Activated T-cell treated with anti-CD3 and anti-CD28 coated beads for 1 hour (primary cell): ENCODE measurements around the gene TSEN2.

ENCODE experiments used
- DNase-seq: peaks from one replicate; pipeline ENCODE4 v3.0.0-alpha.2; 2020; ENCODE audit warnings: low read depth

Gene TSEN2

GRCh38 chr3:12553921-12554391 is 69.7 kb downstream of the TSEN2 start:
- no peak for DNase-seq

GRCh38 chr3:12556314-12556689 is 72.0 kb downstream of the TSEN2 start:
- DNase-seq = no peak

DNA sequence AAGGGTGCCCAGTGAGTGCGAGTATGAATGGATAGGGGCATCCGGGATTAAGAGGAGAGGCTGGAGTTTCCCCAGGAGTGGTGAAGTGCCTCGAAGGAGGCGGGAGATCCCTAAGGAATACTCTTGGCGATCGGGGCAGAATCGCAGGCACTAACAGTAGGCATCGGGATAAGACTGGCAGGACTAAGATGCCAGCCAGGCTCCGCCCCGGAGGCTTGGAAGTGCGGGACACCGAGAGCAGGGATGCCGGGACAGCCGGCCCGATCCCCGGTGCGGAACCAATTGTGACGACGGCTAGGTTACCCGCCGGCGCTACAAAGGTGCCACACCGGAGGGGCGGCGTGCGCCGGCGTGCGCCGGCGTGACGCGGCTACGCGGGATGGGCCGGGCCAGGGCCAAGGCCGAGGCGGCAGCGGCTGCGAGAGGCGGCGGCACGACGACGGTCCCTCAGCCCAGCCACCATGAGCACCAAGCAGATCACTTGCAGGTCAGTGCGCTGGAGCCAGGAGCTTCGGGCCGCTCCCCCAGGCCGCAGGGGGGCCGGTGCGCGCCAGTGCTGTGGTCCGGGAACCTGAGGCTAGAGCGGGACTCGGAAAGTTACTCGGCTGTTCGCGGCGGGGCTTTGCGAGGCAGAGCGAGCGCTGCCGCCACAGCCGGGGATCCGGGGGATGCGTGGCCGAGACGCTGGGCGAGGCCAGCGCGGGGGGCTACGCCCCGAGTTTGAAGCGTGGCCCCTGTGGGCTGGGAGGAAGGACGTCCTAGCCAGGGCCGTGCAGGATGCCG is 72.6 kb downstream of the TSEN2 start, which contains the start of gene MKRN2:
MKRN2 (plus strand) TSS at position 398 of the 783 bp plus-strand sequence; CDS start at position 462, 64 bp downstream.
- DNase-seq = peak; percentile 79

DNA sequence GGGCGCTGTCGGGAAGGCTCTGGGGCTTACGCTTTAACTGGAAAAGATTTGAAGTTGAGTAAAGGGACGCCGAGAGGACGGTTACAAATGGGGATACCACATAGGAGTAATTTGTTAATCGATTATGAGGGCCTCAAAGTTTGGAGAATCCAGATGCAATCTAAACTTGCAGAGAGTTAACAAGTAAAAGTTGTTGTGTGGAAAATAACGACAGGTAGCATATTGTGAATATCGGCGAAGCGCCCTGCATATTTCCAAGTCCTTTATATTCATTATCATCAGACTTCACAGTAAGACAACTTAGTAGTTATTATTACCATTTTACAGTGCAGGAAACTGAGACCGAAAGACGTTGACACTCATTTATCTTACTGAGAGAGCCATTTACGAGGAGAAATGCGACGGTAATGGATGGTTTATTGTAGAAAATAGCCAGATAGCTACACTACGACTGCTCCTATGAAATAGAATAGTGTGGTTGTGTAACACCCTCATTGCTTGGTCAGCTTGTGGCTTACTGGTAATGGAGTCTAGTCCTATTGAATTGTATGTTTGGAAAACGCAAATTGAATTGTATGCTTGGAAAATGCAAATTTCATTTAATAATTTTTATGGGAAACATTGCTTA is 73.3 kb downstream of the TSEN2 start:
- no peak for DNase-seq

DNA sequence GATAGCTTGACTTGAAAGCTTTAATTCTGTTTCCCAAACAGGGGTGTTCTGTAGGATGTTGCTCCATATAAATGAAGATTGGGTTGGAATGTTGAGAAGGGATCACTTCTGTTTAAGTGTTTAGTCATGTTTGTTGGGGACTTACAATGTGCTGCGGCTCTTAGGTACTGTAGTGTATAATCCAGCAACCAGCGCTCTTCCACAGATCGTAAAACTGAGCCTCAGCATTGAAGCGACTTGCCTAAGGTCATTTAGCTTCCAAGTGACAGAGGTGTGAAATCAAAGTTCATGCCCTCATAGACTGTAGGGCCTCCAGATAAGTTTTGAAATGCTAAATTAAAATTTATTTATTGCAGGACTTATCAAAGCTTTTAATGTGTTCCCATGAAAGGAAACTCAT is 74.4 kb downstream of the TSEN2 start:
- DNase-seq = no peak

DNA sequence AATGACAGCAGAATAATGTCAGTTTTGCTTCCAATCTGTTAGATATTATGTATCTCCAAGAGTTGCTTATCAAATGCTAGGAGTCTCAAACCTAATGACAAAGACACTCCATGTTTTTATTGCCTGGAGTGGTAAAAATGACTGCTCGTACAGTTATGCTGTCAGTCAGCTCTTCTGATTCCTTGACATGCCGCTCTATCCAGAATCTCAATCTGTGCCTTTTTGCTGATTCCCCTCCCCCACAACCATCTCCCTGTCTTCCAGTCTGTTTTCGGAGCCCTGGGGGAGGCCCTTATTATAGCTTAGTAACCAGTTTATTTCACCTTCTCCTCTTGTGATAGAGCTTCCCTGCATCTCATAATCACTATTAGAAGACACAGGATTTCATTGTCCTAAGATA is 75.2 kb downstream of the TSEN2 start:
- DNase-seq = no peak

- no peak for DNase-seq
Measured at GRCh38 chr3:12560505-12561190, 76.4 kb downstream of the TSEN2 start.

- DNase-seq = no peak
Measured at GRCh38 chr3:12561397-12561796, 77.1 kb downstream of the TSEN2 start.

- no peak for DNase-seq
Measured at GRCh38 chr3:12562451-12562850, 78.2 kb downstream of the TSEN2 start.

DNA sequence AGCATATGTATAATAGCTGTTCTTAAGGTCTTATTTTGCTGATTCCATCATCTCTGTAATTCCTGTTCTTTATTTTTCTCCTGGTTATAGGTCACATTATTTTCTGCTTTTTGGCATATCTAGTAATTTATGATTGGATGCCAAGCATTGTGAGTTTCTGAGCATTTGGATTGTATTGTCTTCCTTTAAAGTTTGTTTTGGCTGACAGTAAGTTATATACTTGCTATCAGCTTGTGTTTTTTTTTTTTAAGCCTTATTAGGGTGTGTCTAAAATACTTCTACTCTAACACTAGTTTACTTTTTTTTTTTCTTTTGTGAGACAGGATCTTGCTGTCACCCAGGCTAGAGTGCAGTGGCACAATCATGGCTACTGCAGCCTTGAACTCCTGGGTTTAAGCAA is 82.7 kb downstream of the TSEN2 start:
- no peak for DNase-seq

GRCh38 chr3:12568747-12569146 is 84.5 kb downstream of the TSEN2 start:
- DNase-seq = no peak

DNA sequence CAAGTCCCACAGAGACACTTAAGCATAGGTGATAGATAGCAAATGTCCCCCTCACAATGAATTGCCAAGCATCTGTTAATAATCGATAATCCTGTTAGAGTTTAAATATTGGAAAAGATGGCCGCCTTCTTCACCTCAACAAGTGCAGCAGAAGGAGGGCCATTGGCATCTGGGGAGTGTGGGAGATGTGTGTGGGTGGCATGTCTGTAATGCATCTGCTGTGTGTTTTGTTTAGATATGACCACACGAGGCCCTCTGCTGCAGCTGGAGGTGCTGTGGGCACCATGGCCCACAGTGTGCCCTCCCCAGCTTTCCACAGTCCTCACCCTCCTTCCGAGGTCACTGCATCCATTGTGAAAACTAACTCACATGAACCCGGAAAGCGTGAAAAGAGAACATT is 85.6 kb downstream of the TSEN2 start:
- DNase-seq = no peak

DNA sequence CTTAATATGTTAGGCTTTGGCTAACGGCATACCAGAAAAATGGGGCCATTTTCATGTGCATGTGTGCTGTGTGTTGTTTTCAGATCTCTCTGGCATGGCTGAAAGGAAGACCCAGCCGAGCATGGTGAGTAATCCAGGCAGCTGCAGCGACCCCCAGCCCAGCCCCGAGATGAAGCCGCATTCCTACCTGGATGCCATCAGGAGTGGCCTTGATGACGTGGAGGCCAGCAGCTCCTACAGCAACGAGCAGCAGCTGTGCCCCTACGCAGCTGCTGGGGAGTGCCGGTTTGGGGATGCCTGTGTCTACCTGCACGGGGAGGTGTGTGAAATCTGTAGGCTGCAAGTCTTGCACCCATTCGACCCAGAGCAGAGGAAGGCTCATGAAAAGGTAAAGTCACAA is 87.7 kb downstream of the TSEN2 start:
- DNase-seq = no peak

- DNase-seq = no peak
Measured at GRCh38 chr3:12574131-12574530, 89.9 kb downstream of the TSEN2 start.

GRCh38 chr3:12574661-12575060 is 90.4 kb downstream of the TSEN2 start:
- no peak for DNase-seq

DNA sequence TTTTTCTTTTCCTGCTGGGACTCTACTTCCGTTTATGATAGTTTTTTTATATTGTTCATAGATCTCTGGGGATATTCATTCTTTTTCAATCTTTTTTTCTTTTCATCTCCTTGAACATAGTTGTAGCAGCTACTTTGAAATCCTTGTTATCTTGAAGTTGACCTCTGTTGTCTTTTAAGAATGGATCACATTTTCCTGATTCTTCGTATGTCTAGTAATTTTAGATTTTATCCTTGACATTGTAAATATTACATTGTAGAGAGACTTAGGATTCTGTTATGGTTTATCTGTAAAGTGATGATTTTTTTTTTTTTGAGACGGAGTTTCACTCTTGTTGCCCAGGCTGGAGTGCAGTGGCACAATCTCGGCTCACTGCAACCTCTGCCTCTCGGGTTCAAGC is 93.1 kb downstream of the TSEN2 start:
- DNase-seq = no peak

DNA sequence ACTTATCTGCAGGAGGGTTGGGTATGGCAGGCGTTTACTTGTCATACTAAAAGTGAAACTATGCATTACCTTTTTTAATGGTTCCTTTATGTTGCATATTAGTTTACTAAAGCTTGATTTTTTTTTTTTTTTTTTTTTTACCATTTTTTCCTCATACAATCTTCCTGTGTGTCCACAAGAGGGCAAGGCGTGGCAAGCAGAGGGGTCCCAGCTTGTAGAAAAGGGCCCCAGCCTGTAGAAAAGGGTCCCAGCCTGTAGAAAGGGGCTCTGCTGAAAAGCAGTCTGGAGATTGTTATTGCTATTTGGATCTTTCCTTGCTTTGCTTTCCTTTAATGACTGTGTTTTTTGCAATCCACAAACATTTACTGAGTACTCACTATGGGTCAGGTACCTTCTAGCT is 94.5 kb downstream of the TSEN2 start:
- no peak for DNase-seq

DNA sequence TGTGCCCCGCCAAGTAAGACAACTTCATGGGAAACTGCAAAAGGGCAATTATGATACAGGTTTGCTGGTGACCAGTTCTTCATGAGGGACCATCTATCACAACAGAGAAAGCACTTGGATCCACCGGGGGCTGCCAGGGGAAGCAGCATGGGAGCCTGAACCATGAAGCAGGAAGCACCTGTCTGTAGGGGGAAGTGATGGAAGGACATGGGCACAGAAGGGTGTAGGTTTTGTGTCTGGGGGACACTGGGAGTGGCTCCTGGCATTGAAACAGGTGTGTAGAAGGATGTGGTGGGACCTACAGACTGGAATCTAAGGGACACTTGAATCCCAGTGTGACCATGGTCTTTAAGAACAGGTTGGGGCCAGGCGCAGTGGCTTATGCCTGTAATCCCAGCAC is 95.2 kb downstream of the TSEN2 start:
- DNase-seq = no peak

GRCh38 chr3:12579905-12580304 is 95.6 kb downstream of the TSEN2 start:
- no peak for DNase-seq

- no peak for DNase-seq
Measured at GRCh38 chr3:12582730-12583129, 98.5 kb downstream of the TSEN2 start.
